GM10248 (cell line): ENCODE results near the gene PKD1L1.

Experiments used
- CTCF ChIA-PET: fragments of 300-600 bp; sonication (Branson Sonifier 250); formaldehyde crosslinking; extraction: SDS; loops from one replicate; lab custom pipeline; 2021; ENCODE audit warnings: antibody characterized with exemption; lab: Yijun Ruan, JAX
- POLR2A ChIA-PET: fragments of 350-650 bp; sonication (Branson Sonifier 250); formaldehyde crosslinking; extraction: SDS; loops from one replicate; lab custom pipeline; 2020; ENCODE audit warnings: antibody characterized with exemption; lab: Yijun Ruan, JAX
- DNase-seq: peaks from one replicate; pipeline ENCODE4 v3.0.0; 2012; ENCODE audit errors: extremely low spot score
- CTCF ChIP-seq: IDR thresholded peaks from 2 replicates; pipeline ENCODE4 v1.5.1; 2012; ENCODE audit warnings: mild to moderate bottlenecking, low read depth; ENCODE audit errors: extremely low read depth, missing control alignments, control extremely low read depth

The PKD1L1 gene

GRCh38 chr7:47957156-47957555 lies 8.9 kb upstream of the PKD1L1 start:
- DNase-seq, result no peak
- ChIA-PET CTCF (interaction anchor here (0.7 to 2.3 kb wide), 3 partner anchors 12 to 13 kb away, joined by 4 to 15 read pairs (median 12); no protein-coding TSS in a partner anchor), POLR2A (no interaction called here)
- TF ChIP-seq CTCF, result no peak

- DNase-seq, result no peak
- ChIA-PET CTCF (interaction anchor here (0.7 to 2.3 kb wide), 4 partner anchors 10 to 14 kb away, joined by 4 to 15 read pairs (median 8); no protein-coding TSS in a partner anchor), POLR2A (no interaction called here)
- no peak for TF ChIP-seq CTCF
Observed at GRCh38 chr7:47956220-47956619, 8.0 kb upstream of the PKD1L1 start.

- DNase-seq, result no peak
- TF ChIP-seq CTCF, result no peak
- POLR2A ChIA-PET, result interaction anchor here (1.4 kb wide), 1 partner anchor 17 kb away, joined by 4 read pairs; no protein-coding TSS in a partner anchor
- CTCF ChIA-PET, result interaction anchor here (1.0 to 8.6 kb wide), 8 partner anchors 10 to 688 kb away, joined by 3 to 101 read pairs (median 6); no protein-coding TSS in a partner anchor
Observed at GRCh38 chr7:47954231-47954911, 6.1 kb upstream of the PKD1L1 start.

GRCh38 chr7:47953822-47954221 lies 5.6 kb upstream of the PKD1L1 start:
- DNase-seq, result peak; percentile 63
- no peak for TF ChIP-seq CTCF
- POLR2A ChIA-PET, result interaction anchor here (0.6 to 1.4 kb wide), 2 partner anchors 17 to 153 kb away, joined by 3 to 4 read pairs; no protein-coding TSS in a partner anchor
- CTCF ChIA-PET, result interaction anchor here (1.0 to 8.6 kb wide), 8 partner anchors 9 to 688 kb away, joined by 3 to 101 read pairs (median 6); no protein-coding TSS in a partner anchor

- TF ChIP-seq CTCF, result no peak
- POLR2A ChIA-PET, result no interaction called here
- CTCF ChIA-PET, result interaction anchor here (0.7 to 9.6 kb wide), 7 partner anchors 11 to 158 kb away, joined by 3 to 187 read pairs (median 7); no protein-coding TSS in a partner anchor
- no peak for DNase-seq
Observed at GRCh38 chr7:47952224-47952623, 4.0 kb upstream of the PKD1L1 start.

GRCh38 chr7:47951374-47951773 lies 3.1 kb upstream of the PKD1L1 start:
- no peak for DNase-seq
- TF ChIP-seq CTCF, result no peak
- POLR2A ChIA-PET, result no interaction called here
- CTCF ChIA-PET, result interaction anchor here (1.1 to 9.6 kb wide), 6 partner anchors 10 to 155 kb away, joined by 3 to 187 read pairs (median 7); no protein-coding TSS in a partner anchor
